Activated T-cell treated with anti-CD3 and anti-CD28 coated beads, Interleukin-2, amount 50 U/mL, for 48 hours (primary cell): ENCODE results near the gene RBM23.

Experiments
- DNase-seq, 2 experiments: peaks; one replicate each; pipeline ENCODE4 v3.0.0-alpha.2; 2020

The RBM23 gene

GRCh38 chr14:22884738-22885523, 34.0 kb downstream of the RBM23 start:
- DNase-seq = no peak

- DNase-seq = no peak
These were observed 34.7 kb downstream of the RBM23 start for GRCh38 chr14:22884076-22884737.

GRCh38 chr14:22883173-22883976, 35.6 kb downstream of the RBM23 start, which contains the start of gene REM2:
REM2 (plus strand) TSS chr14:22883222; CDS start chr14:22883288, 66 bp downstream.
- DNase-seq = no peak

- peak in 1 of 2 experiments; percentile 39 for DNase-seq
These were observed 36.3 kb downstream of the RBM23 start for GRCh38 chr14:22882529-22883172.

- no peak for DNase-seq
These were observed 36.9 kb downstream of the RBM23 start for GRCh38 chr14:22882064-22882463.

GRCh38 chr14:22878271-22879246, 40.4 kb downstream of the RBM23 start:
- no peak for DNase-seq

- no peak for DNase-seq
These were observed 41.9 kb downstream of the RBM23 start for GRCh38 chr14:22877000-22877501.

- no peak for DNase-seq
These were observed 43.1 kb downstream of the RBM23 start for GRCh38 chr14:22875748-22876319.

GRCh38 chr14:22875003-22875747, 43.8 kb downstream of the RBM23 start:
- no peak for DNase-seq

GRCh38 chr14:22872833-22873520, 46.0 kb downstream of the RBM23 start:
- no peak for DNase-seq

- peak; percentile 86 to 90 for DNase-seq
These were observed 46.7 kb downstream of the RBM23 start for GRCh38 chr14:22872033-22872832.

- DNase-seq = peak; percentile 85 to 89
These were observed 47.5 kb downstream of the RBM23 start, which contains the start of gene LRP10 for GRCh38 chr14:22871224-22872032. LRP10 (plus strand) TSS chr14:22871740; CDS start chr14:22872304, 564 bp downstream.

GRCh38 chr14:22870811-22871223, 48.1 kb downstream of the RBM23 start:
- no peak for DNase-seq

- no peak for DNase-seq
These were observed 52.1 kb downstream of the RBM23 start for GRCh38 chr14:22866874-22867273.

GRCh38 chr14:22865424-22866405, 53.2 kb downstream of the RBM23 start:
- peak in 1 of 2 experiments; percentile 53 for DNase-seq

- no peak for DNase-seq
These were observed 54.0 kb downstream of the RBM23 start for GRCh38 chr14:22864979-22865378.
